CD4-positive, alpha-beta T cell treated with Interleukin-21 for 1 hour (primary cell): ENCODE results near the gene ADA.
"Not testable (repeated sequence)": the region's sequence is repeated elsewhere in the genome, so short reads cannot be mapped to it uniquely, and the experiment has no call there.

Experiments
- DNase-seq: peaks from one replicate; pipeline ENCODE4 v3.0.0-alpha.2; 2020

The ADA gene

GRCh38 chr20:44678242-44678641, 26.7 kb upstream of the ADA start:
- DNase-seq = no peak

- not testable (repeated sequence) for DNase-seq
Observed at GRCh38 chr20:44672318-44672902, 20.9 kb upstream of the ADA start.

- DNase-seq = peak; percentile 71
Observed at GRCh38 chr20:44671541-44671940, 20.0 kb upstream of the ADA start.

GRCh38 chr20:44670851-44671250, 19.4 kb upstream of the ADA start:
- DNase-seq = not testable (repeated sequence)

- no peak for DNase-seq
Observed at GRCh38 chr20:44666066-44666465, 14.6 kb upstream of the ADA start.

GRCh38 chr20:44664131-44664530, 12.6 kb upstream of the ADA start:
- no peak for DNase-seq

GRCh38 chr20:44662261-44662660, 10.8 kb upstream of the ADA start:
- DNase-seq = no peak

- DNase-seq = no peak
Observed at GRCh38 chr20:44660581-44660980, 9.1 kb upstream of the ADA start.

GRCh38 chr20:44659931-44660330, 8.4 kb upstream of the ADA start:
- no peak for DNase-seq

GRCh38 chr20:44658810-44659209, 7.3 kb upstream of the ADA start:
- no peak for DNase-seq

- DNase-seq = no peak
Observed at GRCh38 chr20:44657875-44658274, 6.4 kb upstream of the ADA start.

- no peak for DNase-seq
Observed at GRCh38 chr20:44656448-44656847, 4.9 kb upstream of the ADA start.

GRCh38 chr20:44654210-44654609, 2.7 kb upstream of the ADA start:
- DNase-seq = not testable (repeated sequence)

GRCh38 chr20:44653546-44653945, 2.0 kb upstream of the ADA start:
- no peak for DNase-seq

GRCh38 chr20:44651434-44651683, 140 bp downstream of the ADA start:
- DNase-seq = no peak

- peak; percentile 40 for DNase-seq
Observed at GRCh38 chr20:44650771-44651433, 597 bp downstream of the ADA start.

- DNase-seq = no peak
Observed at GRCh38 chr20:44649976-44650375, 1.5 kb downstream of the ADA start.

GRCh38 chr20:44649126-44649525, 2.4 kb downstream of the ADA start:
- no peak for DNase-seq

- DNase-seq = no peak
Observed at GRCh38 chr20:44648579-44648978, 2.9 kb downstream of the ADA start.

GRCh38 chr20:44648068-44648467, 3.4 kb downstream of the ADA start:
- DNase-seq = no peak

GRCh38 chr20:44646641-44647274, 4.7 kb downstream of the ADA start:
- no peak for DNase-seq

- DNase-seq = peak; percentile 40
Observed at GRCh38 chr20:44646023-44646640, 5.4 kb downstream of the ADA start.

GRCh38 chr20:44644667-44645131, 6.8 kb downstream of the ADA start:
- peak; percentile 71 for DNase-seq

- no peak for DNase-seq
Observed at GRCh38 chr20:44644230-44644617, 7.3 kb downstream of the ADA start.
